Activated CD8-positive, alpha-beta memory T cell treated with anti-CD3 and anti-CD28 coated beads for 48 hours (primary cell): Measurements from ENCODE around the gene FNDC3B.

ENCODE experiments used
- DNase-seq, 3 experiments: peaks; one replicate each; pipeline ENCODE4 v3.0.0-alpha.2; 2020; ENCODE audit warnings: low read depth in 2 of 3, low spot score in 2 of 3

Gene FNDC3B

DNA sequence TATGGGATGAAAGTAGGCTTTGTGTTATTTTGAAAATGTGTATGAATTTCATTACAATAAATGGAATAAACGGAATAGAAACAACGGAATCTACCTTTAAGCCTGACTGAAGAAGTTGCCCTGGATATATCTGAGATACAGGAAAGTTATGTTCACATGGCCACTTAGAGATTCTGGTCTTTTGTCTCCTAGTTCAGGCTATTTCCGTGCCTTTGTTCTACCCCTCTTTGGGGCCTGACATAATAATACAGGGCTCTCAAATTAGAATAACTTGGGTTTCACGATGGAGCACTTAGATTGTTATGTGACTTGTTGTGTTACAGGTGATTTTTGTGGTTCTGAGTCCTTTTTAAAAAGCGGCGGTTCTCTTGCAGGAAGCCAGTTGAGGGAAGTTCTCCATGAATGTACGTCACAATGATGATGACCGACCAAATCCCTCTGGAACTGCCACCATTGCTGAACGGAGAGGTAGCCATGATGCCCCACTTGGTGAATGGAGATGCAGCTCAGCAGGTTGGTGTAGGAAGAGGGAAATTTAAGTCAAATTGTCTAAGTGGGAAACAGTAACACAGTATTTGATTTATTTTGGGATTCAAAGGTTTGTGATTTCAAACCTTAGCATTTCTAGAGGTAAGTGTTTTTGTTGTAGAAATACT, 72.8 kb downstream of the FNDC3B start:
- DNase-seq: no peak

DNA sequence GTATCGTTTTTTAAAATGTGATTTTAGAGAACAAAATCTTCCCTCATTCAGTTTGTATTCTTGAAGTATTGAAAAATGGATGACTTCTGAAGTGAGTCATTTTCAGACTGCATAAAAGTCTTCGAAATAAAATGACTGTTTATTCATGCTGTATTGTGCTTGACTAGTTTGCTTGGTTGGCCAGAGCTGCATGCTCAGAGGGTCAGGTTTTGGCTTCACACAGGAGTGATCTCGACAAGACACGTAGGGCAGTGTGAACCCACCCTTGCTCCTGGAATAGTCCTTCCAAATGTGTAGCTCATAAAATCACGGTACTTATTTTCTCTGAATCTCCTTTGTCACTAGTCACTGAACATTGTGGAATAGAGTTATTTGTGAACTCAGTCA, 73.3 kb downstream of the FNDC3B start:
- DNase-seq: no peak

DNA sequence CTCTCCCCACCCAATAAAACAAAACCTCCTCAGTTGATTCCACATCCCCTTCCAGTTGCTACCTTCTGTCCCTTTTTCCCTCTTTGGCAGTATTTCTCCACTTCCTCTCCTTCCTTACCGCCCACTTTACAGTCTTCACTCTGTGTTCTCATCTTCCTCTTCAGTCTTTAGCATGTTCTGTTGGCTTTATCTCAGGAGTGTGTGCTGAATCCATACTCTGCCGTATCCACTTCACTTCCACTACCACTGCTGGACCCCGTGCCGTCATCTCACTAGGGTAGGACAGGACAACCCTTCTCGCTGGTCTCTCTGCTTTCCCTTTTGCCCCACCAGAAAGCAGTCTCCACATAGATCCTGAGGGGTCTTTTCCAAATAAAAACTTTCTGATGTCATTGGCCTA, 74.3 kb downstream of the FNDC3B start:
- DNase-seq: no peak

DNA sequence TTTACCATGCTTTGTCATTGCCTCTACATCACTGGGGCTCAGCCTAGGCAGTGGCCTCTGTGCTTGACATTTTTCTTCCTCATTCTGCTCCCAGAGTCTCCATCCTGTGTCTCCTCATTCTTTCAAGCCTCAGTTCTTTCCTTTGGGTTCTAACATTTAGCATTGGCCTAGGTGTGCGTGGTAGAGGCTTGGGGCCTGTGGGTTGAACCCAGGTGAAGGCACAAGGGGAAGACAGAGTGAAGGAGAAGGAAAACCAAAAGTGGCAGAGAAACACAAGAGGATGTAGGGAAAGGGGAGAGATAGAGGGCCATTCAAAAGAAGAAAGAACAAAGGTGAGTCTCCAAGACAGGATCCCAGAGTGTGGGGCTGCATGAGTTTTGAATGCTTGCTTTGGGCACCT, 75.7 kb downstream of the FNDC3B start:
- no peak for DNase-seq

DNA sequence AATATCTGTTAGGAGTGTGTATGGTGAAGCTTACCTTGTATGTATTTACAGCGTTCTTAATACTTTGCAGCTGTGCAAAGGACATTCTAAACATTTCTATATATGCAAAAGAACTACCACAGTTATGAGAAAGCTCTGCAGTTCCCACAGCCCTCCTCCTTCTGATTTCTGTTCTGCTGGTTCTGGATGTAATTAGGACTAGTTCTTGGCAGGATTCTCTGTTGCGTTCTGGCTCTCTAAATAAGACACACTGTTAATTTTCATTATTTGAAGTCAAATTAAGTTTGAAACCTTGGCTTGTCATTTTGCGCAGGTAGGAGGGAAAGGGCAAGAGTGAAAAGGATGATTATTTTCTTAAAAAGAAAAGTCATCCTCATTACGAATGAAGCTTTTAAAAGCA, 76.4 kb downstream of the FNDC3B start:
- no peak for DNase-seq

DNA sequence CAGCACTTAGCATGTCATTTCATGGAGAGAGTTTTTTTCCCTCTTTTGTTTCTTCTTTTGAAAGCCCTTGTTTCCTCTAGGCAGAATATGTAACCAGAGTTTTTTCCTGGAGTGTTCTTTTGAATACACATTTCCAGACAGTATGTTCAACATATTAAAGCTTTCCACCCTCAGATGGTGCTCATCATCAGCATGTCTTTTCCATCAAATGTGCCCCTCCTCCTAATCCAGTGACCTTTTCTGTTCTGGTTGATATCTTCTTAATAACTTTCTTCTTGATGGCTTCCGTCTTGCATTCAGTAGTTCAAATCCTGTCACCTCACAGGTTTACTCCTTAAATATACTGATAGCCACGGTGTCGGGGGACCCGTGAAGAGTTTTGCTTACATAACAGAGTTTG, 78.6 kb downstream of the FNDC3B start:
- DNase-seq: no peak

DNA sequence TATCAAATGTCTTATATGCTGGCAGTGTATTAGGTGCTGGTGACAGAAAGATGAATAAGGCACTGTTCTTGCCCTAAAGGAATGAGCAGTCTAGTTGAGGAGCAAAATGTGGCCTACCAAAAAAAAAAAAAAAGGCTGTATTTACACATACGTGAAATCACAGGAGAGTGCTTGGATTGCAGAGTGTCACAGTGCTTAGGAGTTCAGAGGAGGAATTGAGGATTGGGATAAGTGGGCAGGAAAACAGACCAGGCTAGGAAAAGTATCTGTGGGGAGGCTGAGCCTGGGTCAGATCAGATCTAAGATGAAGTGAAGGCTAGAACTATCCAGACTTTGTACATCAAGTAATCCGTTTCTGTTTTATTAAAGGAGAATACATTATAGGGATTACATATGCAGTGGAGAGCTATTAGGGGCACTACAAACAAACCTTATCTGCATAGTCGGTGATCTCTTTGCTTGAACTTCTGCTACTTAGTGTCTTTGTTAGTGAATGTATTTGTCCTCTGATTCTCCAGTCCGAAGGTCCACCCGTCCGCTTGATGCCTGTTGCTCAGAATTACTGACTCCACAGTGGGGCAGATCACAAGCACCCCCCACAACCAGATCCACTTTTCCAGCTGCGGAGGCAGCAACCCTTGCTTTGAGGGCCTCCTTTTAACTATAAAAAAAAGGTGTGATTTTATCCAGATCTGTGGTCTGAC, 80.0 kb downstream of the FNDC3B start:
- DNase-seq: no peak

DNA sequence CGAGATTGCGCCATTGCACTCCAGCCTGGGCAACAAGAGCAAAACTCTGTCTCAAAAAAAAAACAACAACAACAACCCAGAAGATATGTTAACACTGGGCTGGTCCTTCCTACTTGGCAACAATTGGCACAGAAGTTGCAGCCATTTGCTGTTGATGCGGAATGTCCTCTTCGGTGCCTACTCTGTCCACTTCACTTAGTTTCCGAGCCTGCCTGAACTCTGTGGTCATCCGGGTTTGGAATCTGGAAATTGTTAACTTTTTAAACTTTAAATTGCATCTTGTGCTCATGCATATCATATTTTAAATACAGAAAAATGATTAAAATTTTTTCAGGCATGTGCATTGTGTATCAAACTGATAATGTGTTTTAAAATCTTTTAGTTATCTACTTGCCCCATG, 81.5 kb downstream of the FNDC3B start:
- no peak for DNase-seq

DNA sequence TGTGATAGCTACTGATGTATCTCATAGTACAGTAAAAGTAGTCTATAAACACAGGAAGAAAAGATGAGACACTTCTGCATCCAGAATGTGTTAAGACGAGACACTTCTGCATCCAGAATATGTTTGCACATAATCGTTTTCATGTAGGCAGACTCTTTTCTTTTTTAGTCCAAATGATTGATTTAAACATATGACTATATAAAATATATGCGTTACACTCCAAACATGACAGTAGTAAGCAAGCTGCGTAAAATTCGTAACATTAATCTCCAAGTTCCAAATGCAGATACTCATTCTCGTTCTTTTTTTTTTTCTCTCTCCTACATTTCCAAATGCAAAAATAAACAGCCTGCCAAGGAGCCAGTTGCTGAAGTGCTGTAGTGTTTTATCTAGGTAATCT, 82.6 kb downstream of the FNDC3B start:
- no peak for DNase-seq

DNA sequence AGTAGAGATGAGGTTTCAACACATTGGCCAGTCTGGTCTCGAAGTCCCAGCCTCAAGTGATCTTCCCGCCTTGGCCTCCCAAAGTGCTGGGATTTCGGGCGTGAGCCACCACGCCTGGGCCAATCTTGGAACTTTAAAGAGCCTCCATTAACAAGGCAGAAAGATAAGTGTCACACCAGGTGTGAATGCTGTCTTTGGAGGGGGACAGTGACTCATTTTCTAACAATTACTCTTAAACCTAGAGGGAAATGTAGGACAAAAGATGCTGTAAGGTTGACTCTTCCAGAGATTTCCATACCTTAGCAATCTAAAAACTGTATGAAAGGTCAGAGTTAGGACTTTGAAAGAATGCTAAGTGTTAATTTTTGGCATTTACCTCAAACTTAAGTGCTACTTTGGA, 84.9 kb downstream of the FNDC3B start:
- no peak for DNase-seq

DNA sequence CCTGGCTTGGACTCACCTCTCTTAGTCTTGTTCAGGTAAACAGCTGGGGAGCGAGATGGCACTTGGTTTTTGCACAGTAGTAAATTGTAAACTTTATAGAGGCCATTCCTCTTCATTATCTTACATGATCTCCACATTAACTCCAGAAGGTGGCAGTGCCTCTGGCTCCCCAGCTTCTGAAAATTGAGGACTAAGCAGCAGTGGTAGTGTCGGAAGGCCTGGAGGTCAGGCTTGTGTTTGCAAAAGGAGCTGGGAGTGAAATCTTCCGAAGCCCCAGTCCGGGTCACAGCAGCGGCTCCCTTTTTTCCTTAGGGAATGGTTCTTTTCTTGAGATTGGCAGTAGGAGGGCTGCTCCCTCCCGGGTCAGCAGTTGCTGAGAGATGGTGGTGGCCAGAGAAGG, 85.7 kb downstream of the FNDC3B start:
- DNase-seq: no peak

DNA sequence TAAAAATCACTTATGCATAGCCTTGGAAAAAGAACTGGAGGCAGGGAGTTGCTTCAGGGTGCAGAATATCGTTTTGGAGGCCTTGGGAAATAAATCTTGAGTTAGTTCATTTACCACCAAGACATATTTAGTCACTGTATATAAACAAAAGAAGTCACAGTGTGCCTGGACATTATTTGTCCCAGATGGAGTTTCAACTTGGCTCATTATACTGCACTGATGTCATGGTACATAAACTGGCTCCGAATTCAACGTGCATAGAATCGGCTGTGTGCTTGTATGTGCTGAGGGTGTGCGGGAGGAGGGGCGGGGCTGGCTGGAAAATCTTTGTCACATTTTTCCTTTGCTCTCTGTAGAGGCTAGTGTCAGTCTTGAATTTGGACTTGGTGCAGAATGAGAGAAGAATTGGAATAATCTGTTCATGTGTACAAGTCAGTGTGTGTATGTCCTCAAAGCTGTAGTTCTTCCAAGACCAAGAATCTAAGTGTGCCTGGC, 86.6 kb downstream of the FNDC3B start:
- DNase-seq: no peak

DNA sequence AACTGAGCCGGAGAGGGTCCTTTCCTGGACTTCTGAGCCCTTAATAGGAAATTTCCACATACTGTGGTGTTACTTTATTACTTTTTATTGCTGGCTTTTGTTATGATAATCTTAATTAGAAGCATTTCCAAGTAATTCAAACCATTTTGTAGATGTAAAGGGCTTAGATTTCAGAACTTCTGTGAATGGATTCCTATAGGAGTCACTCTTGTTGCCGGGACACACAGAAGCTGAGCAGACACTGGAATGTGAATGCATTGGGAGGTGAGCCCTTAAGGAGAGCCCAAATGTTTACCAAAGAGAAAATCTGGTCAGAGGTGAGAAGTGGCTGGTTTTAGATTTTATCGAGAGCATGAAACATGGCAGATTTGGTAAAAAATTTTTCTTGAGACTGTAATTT, 87.4 kb downstream of the FNDC3B start:
- no peak for DNase-seq

DNA sequence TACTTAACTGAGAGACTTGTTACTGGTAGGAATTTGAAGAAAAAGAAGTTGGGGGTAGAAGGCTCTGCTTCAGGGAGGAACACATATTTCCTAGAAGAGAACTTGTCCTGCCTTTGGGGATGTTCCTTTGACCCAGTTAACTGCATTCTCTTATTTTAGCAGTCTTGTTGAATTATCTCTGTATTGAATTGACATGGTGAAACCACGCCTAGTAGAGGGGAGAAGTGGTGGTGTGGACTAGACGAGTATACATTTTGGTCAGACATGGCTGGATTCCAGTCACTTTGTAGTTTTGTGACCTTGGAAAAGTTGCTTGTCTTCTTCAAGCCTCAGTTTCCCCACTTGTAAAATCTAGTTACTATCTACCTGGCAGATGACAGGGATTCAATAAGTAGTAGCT, 87.8 kb downstream of the FNDC3B start:
- no peak for DNase-seq

DNA sequence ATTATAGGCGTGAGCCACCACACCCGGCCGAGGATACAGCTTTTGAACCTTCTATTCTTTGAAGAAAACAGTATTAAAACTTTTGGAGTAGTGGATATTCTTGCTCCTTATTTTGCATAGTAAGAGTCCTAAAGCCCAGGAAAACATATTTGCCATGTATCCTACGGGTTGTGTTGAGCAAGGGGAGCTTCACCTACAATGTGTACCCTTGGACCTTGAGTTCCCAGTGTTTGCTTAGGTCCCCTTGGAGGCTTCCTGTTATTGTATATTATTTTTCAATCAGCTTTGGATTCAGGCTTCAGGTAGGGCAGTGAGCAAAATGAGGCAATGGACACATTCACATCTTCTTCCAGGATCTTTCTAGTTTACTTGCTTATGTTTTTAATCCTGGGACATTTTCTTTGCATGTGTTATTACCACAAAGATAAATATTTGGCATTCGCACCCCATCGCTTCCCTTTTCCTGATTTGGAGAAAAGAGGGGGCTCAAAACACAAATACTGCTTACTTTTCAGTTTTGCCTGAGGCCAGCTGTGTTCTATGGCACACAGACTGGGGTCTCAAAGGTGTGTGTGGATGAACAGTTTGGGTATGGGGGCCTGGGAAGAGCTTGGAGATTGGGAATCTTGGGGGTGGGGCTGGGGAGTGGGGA, 88.7 kb downstream of the FNDC3B start:
- DNase-seq: no peak

DNA sequence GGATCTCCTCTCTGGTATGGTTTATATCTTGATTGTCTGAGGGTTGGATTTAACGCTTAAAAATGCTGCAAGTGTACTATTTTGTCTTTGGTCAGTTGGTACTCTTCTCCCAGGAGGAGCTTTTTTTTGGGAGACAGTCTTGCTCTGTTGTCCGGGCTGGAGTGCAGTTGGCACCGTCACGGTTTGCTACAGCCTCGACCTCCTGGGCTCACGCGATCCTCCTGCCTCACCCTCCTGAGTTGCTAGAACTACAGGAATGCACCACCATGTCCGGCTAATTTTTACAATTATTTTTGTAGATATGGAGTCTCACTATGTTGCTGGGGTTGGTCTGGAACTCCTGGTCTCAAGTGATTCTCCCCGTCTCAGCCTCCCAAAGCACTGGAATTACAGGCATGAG, 89.5 kb downstream of the FNDC3B start:
- no peak for DNase-seq

DNA sequence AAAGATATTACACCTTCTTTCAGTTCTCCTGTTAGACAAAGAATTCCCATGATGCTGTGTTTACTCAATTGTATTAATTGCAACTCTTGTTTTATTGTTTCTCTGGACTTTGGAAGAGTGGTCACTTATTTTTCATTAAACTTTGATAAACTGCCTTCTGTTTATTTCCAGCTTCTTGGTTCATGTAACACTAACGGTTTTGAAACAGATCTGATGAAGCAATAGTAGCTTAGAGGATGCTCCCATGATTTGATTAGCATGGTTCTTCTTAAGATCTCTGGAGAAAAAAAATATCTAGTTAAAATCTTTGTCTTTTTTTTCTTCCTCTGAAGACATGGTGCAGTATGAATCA, 90.1 kb downstream of the FNDC3B start:
- DNase-seq: no peak

DNA sequence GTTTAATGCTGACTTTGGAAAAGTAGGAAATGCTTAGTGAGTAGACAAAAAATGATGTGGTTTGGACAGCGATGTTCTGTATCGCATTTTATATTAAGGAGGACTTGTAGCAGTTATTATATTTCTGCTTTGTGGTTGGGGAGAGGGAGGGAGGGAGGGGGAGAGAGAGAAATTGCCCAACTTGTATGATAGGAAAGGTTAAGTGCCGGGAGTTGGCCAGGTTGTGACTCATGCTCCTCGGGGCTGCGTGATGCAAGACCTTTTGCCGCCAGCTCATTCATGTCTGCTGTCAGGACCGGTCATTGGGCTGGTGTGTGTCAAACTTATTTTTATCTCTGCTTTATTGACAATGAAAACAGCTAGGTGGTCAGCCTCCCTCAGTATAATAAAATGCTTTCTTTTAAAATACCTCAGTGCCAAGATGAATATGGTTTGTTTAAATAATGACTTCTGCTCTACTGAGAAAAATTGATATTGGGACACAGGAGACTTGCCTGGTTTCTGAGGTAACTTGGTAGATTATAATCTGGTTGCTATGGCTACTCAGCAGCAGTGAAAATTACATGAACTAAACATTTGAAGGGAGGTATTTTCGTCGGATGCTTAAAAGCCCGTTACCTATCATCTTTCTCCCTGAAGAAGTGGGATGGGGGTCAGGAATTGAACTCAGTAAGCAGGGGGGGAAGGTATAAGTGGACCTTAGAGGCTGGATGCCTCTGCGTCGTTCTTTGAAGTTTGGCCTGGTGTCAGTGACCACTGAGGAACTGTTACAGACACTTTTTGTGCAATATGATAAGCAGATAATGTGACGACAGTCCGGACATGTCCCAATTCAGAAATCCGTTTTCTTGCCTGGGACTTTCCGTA, 90.7 kb downstream of the FNDC3B start:
- DNase-seq: peak in 1 of 3 experiments; percentile 36

DNA sequence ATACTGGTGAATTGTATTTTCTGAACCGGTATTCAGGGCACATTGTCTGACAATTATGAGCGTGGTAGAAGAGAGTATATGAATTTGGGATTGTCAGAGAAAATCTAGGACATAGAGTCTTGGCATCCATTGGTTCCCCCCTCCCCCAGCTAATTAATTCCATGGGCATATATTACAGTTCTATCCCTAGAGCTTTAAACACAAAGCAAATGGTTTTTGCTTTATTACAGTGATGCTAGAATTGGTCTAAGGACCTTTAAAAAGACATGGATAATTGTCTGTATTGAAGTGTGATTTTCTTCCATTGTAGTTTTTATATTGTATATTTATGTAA, 91.3 kb downstream of the FNDC3B start:
- no peak for DNase-seq

DNA sequence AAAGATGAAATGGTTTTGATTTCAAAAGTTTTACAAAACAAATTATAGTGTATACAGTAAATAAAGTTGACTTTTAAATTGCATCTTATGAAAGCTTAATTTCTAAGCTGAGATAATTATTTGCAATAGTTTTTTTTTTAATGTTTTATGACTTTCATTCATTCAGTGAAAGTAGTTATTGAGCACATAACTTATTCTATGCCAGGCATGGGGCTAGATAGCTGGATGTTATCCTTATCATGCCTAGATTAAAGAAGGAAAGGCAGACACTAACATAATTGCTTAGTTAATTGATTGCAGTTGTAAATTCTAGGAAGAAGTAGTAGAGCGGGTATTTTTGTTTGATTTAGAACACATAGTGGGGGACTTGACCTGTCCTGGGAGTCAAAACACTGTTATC, 92.4 kb downstream of the FNDC3B start:
- DNase-seq: no peak

DNA sequence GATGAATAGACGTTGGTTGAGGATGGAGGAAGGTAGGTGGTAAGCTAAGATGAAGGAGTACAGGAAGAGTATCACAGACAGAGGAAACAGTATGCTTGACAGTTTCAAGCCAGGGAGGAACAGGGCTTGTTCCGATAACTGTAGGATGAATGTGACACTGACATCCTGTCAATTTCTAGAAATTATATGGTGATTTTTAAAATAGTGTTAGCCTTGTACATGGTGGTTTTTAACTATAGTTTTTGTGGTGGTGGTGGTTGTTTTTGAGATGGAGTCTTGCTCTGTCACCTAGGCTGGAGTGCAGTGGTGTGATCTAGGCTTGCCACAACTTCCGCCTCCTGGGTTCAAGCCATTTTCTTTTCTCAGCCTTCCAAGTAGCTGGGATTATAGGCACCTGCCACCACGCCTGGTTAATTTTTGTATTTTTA, 92.8 kb downstream of the FNDC3B start:
- no peak for DNase-seq
